Measurements from ENCODE around the gene SNX9.

The SNX9 gene

DNA sequence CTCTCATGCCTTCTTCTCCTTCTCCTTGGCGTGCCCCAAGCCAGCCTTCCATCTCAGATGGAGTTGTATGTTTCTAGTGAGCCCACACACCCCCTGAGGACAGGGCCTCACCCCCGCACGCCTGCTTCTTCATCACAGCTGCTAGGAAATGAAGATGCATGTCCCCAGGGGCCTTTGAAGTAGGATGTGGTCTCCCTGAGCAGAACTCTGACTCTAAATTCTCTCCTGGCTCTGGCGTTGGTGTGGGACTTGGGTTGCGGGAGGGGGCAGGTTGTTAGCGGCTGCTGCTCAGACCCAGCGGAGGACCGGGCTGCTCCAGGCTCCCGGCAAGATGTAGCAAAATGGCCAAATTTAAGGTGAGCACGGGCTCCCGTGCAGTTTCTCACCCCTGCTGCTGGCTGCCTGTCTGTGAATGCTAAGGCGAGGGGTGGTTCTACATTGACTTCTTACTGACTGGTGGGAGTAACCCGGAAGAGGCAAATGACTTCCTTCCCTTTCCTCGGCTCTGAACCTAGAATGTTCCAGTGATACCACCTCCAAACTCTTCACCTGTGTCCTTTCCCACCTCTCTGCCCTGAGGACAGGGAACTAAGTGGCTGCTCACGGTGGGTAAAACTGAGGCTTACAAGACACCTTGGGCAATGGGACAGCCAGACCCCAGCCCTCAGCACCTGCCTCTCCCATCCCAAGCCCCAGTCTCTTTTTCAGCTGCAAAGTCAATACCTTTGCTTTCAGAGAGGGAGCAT, 167.4 kb downstream of the SNX9 start:
- Histone ChIP-seq H3K4me1 (ENCODE audit: control insufficient read depth, insufficient read depth, low read length) (peaks cover 40% of the 10 kb centered on the region), H3K27ac (ENCODE audit: low read depth, low read length) (no peak overlapping the region), H3K9me3 (ENCODE audit: control insufficient read depth, insufficient read depth, low read depth, low read length) (no peaks in the 10 kb centered on the region), H3K27me3 (ENCODE audit: control insufficient read depth, insufficient read depth, low read length) (no peaks in the 10 kb centered on the region), H3K4me3 (ENCODE audit: low read depth, low read length) (no peak overlapping the region), H3K36me3 (ENCODE audit: control insufficient read depth, insufficient read depth, low read length) (no peaks in the 10 kb centered on the region), H3K9ac (ENCODE audit: low read length) (no peak overlapping the region)

DNA sequence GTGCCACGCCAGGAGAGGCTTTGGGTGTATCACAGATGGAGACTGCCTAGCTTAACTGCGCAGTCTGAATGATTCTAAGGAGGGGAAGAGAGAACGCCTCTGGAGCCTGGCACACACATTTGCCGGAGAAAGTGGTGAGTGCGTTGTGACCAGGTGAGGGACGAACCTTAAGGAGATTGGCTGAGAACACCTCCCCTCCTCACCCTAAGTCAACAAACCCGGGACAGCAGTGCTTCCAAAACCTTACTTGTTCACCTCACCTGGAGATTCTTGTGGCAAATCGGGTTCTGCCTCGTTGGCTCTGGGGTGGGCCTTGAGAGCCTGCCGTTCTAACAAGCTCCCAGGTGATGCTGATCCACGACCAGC, 168.0 kb downstream of the SNX9 start:
- no peaks in the 10 kb centered on the region for H3K36me3 ChIP-seq (ENCODE audit: control insufficient read depth, insufficient read depth, low read length)
- no peak overlapping the region for H3K4me3 ChIP-seq (ENCODE audit: low read depth, low read length)
- no peak overlapping the region for H3K9ac ChIP-seq (ENCODE audit: low read length)
- no peaks in the 10 kb centered on the region for H3K9me3 ChIP-seq (ENCODE audit: control insufficient read depth, insufficient read depth, low read depth, low read length)
- peaks cover 37% of the 10 kb centered on the region for H3K4me1 ChIP-seq (ENCODE audit: control insufficient read depth, insufficient read depth, low read length)
- H3K27me3 ChIP-seq (ENCODE audit: control insufficient read depth, insufficient read depth, low read length), result no peaks in the 10 kb centered on the region
- H3K27ac ChIP-seq (ENCODE audit: low read depth, low read length), result no peak overlapping the region

DNA sequence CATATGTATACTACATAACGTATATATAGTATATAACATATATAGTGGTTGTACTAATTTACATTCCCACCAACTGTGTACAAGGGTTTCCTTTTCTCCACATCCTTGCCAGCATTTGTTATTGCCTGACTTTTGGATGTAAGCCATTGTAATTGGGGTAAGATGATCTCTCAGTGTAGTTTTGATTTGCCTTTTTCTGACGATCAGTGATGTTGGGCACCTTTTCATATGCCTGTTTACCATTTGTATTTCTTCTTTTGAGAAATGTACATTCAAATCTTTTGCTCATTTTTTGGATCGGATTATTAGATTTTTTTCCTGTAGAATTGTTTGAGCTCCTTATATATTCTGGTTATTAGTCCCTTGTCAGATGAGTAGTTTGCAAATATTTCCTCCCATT, 170.0 kb downstream of the SNX9 start:
- Histone ChIP-seq H3K36me3 (ENCODE audit: control insufficient read depth, insufficient read depth, low read length) (no peaks in the 10 kb centered on the region), H3K4me3 (ENCODE audit: low read depth, low read length) (no peak overlapping the region), H3K27me3 (ENCODE audit: control insufficient read depth, insufficient read depth, low read length) (no peaks in the 10 kb centered on the region), H3K4me1 (ENCODE audit: control insufficient read depth, insufficient read depth, low read length) (peaks cover 34% of the 10 kb centered on the region), H3K27ac (ENCODE audit: low read depth, low read length) (no peak overlapping the region), H3K9me3 (ENCODE audit: control insufficient read depth, insufficient read depth, low read depth, low read length) (no peaks in the 10 kb centered on the region), H3K9ac (ENCODE audit: low read length) (no peak overlapping the region)

DNA sequence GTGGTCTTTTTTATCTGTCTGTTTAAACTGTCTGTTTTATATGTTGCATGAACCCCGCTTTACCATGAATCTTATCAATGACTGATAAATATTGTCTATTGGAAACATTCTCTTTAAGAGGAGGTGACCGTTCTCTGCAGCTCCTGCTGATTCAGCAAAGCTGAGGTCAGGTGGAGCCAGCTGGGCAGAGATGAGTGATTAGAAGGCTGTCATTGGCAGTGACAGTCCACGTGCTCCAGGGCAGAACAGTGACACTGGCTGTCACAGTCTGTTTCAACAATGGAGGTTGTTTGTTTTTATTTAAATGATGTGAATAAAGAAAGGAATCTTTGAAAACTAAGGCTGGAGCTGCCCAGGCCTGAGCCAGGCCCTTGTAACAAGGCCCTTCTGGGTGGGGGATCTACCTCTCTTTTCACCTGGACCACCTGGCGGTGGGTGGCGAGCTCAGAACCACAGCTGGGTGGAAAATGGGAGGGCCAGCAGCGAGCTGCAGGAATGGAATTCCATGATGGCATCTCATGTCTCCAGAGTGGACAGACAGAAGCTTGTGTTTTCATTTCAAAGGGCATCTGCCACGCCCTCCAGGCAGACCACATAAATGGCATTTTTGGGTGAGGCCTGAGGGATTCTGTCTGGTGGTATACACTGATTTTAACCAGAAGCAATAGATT, 171.2 kb downstream of the SNX9 start:
- no peaks in the 10 kb centered on the region for H3K27me3 ChIP-seq (ENCODE audit: control insufficient read depth, insufficient read depth, low read length)
- H3K4me1 ChIP-seq (ENCODE audit: control insufficient read depth, insufficient read depth, low read length), result peaks cover 32% of the 10 kb centered on the region
- H3K27ac ChIP-seq (ENCODE audit: low read depth, low read length), result no peak overlapping the region
- H3K36me3 ChIP-seq (ENCODE audit: control insufficient read depth, insufficient read depth, low read length), result no peaks in the 10 kb centered on the region
- no peak overlapping the region for H3K9ac ChIP-seq (ENCODE audit: low read length)
- H3K9me3 ChIP-seq (ENCODE audit: control insufficient read depth, insufficient read depth, low read depth, low read length), result no peaks in the 10 kb centered on the region
- no peak overlapping the region for H3K4me3 ChIP-seq (ENCODE audit: low read depth, low read length)
